IMR-90 (cell line): Measurements from ENCODE around the gene NDUFAF7. TPM values are rescaled to one million over a fixed set of nuclear protein-coding genes. Genes with fewer than 3 reads are reported as not detected.

Source experiments
- ATAC-seq: fragments of 200-7000 bp; cut with Tn5 transposase; 2 replicates; pipeline ENCODE4 v1.9.1; 2020; ENCODE audit warnings: low read depth, mild to moderate bottlenecking, moderate library complexity
- BruUV-seq: library from RNA; stranded (reverse); fragments of 400-500 nt; replicated peaks from 2 replicates; lab custom pipeline; 2021; lab: Mats Ljungman, UMichigan
- CTCF ChIA-PET: fragments of 300-600 bp; formaldehyde crosslinking; extraction: SDS; loops from one replicate; lab custom pipeline; 2021; ENCODE audit warnings: antibody characterized with exemption; lab: Yijun Ruan, JAX
- POLR2A ChIA-PET: fragments of 300-600 bp; sonication (Branson Sonifier 250); formaldehyde crosslinking; loops from one replicate; lab custom pipeline; 2022; ENCODE audit warnings: antibody characterized with exemption; ENCODE audit not compliant: unreplicated experiment; lab: Charles Lee
- DNase-seq: peaks from one replicate; pipeline ENCODE4 v3.0.0; 2013
- H2AFZ ChIP-seq: replicated peaks from 2 replicates; pipeline ENCODE3; 2013; ENCODE audit warnings: low read length, mild to moderate bottlenecking; ENCODE audit not compliant: poor library complexity
- H2AK5ac ChIP-seq: 2 replicates; pipeline ENCODE4 v1.6.1; 2013; ENCODE audit warnings: low read depth, low read length, inconsistent platforms
- H2AK9ac ChIP-seq: replicated peaks from 2 replicates; pipeline ENCODE3; 2013; ENCODE audit warnings: mild to moderate bottlenecking, low read depth, low read length, moderate library complexity; ENCODE audit not compliant: poor library complexity
- H2BK120ac ChIP-seq: 2 replicates; pipeline ENCODE4 v1.6.1; 2013; ENCODE audit warnings: low read depth, low read length, inconsistent platforms
- H2BK15ac ChIP-seq: 3 replicates; pipeline ENCODE4 v1.6.1; 2013; ENCODE audit warnings: low read depth, low read length, inconsistent platforms
- H2BK20ac ChIP-seq: 2 replicates; pipeline ENCODE4 v1.6.1; 2013; ENCODE audit warnings: low read depth, mild to moderate bottlenecking, inconsistent platforms, low read length, moderate library complexity
- H2BK5ac ChIP-seq: 2 replicates; pipeline ENCODE4 v1.6.1; 2013; ENCODE audit warnings: mild to moderate bottlenecking, low read depth, low read length, inconsistent platforms; ENCODE audit not compliant: poor library complexity, severe bottlenecking
- H3K14ac ChIP-seq: replicated peaks from 2 replicates; pipeline ENCODE4 v1.6.1; 2013; ENCODE audit warnings: low read depth, low read length, inconsistent platforms
- H3K18ac ChIP-seq: 2 replicates; pipeline ENCODE4 v1.6.1; 2013; ENCODE audit warnings: low read depth, low read length, control low read depth
- H3K23ac ChIP-seq: 2 replicates; pipeline ENCODE4 v1.6.1; 2013; ENCODE audit warnings: low read depth, low read length, inconsistent platforms
- H3K27ac ChIP-seq: 2 replicates; pipeline ENCODE4 v1.5.1; 2013; ENCODE audit warnings: mild to moderate bottlenecking, control low read depth, low read length; ENCODE audit not compliant: insufficient read depth
- H3K27me3 ChIP-seq: 2 replicates; pipeline ENCODE4 v1.6.1; 2013; ENCODE audit warnings: low read length; ENCODE audit not compliant: control insufficient read depth, insufficient read depth
- H3K36me3 ChIP-seq: 2 replicates; pipeline ENCODE4 v1.6.1; 2013; ENCODE audit warnings: low read length, mixed read lengths; ENCODE audit not compliant: control insufficient read depth, insufficient read depth
- H3K4ac ChIP-seq: 2 replicates; pipeline ENCODE4 v1.6.1; 2013; ENCODE audit warnings: low read depth, low read length, inconsistent platforms
- H3K4me1 ChIP-seq: 2 replicates; pipeline ENCODE4 v1.6.1; 2013; ENCODE audit warnings: low read length, mixed read lengths; ENCODE audit not compliant: control insufficient read depth, insufficient read depth
- H3K4me2 ChIP-seq: 2 replicates; pipeline ENCODE4 v1.6.1; 2013; ENCODE audit warnings: low read depth, mild to moderate bottlenecking, control low read depth, low read length, moderate library complexity
- H3K4me3 ChIP-seq: 2 replicates; pipeline ENCODE4 v1.5.1; 2013; ENCODE audit warnings: low read depth, mild to moderate bottlenecking, control low read depth, low read length, moderate library complexity; ENCODE audit not compliant: insufficient read depth
- H3K56ac ChIP-seq: 2 replicates; pipeline ENCODE4 v1.6.1; 2013; ENCODE audit warnings: low read length, inconsistent platforms; ENCODE audit not compliant: insufficient read depth; ENCODE audit errors: extremely low read depth
- H3K79me1 ChIP-seq, 2 experiments: 2 replicates each; pipeline ENCODE4 v1.6.1; 2013; ENCODE audit warnings: low read length in 2 of 2, inconsistent platforms in 1 of 2, low read depth in 1 of 2
- H3K9ac ChIP-seq: 2 replicates; pipeline ENCODE4 v1.6.1; 2013; ENCODE audit warnings: low read depth, low read length, control low read depth
- H3K9me1 ChIP-seq: 2 replicates; pipeline ENCODE4 v1.6.1; 2013; ENCODE audit warnings: low read length, inconsistent platforms; ENCODE audit not compliant: insufficient read depth
- H3K9me3 ChIP-seq: 2 replicates; pipeline ENCODE4 v1.6.1; 2013; ENCODE audit warnings: low read length; ENCODE audit not compliant: control insufficient read depth, insufficient read depth
- H4K20me1 ChIP-seq: 2 replicates; pipeline ENCODE4 v1.6.1; 2013; ENCODE audit warnings: low read length, inconsistent platforms; ENCODE audit not compliant: insufficient read depth
- H4K5ac ChIP-seq: 2 replicates; pipeline ENCODE4 v1.6.1; 2013; ENCODE audit warnings: mild to moderate bottlenecking, low read depth, low read length, control low read depth
- H4K8ac ChIP-seq, 2 experiments: 2 replicates each; pipeline ENCODE4 v1.6.1; 2013; ENCODE audit warnings: low read depth in 2 of 2, low read length in 2 of 2, control low read depth in 1 of 2, inconsistent platforms in 1 of 2
- H4K91ac ChIP-seq: 2 replicates; pipeline ENCODE4 v1.6.1; 2013; ENCODE audit warnings: low read depth, low read length, inconsistent platforms; ENCODE audit not compliant: insufficient read depth
- BHLHE40 ChIP-seq: fragments of 150-350 bp; IDR thresholded peaks from 2 replicates; pipeline ENCODE4 v1.6.1; 2016; ENCODE audit warnings: mild to moderate bottlenecking, low read depth, low read length
- CEBPB ChIP-seq: IDR thresholded peaks from 2 replicates; pipeline ENCODE4 v1.6.1; 2012; ENCODE audit warnings: low read depth, low read length, improper control_type of control experiment
- CHD1 ChIP-seq: IDR thresholded peaks from 2 replicates; pipeline ENCODE4 v1.6.1; 2012; ENCODE audit warnings: low read depth, low read length, improper control_type of control experiment
- ELK1 ChIP-seq: fragments of 150-350 bp; IDR thresholded peaks from 2 replicates; pipeline ENCODE4 v1.6.1; 2016; ENCODE audit warnings: low read depth, mild to moderate bottlenecking, low read length, moderate library complexity, borderline replicate concordance
- FOS ChIP-seq: fragments of 150-350 bp; IDR thresholded peaks from 2 replicates; pipeline ENCODE4 v1.6.1; 2016; ENCODE audit warnings: low read depth, low read length
- MAFK ChIP-seq: IDR thresholded peaks from 2 replicates; pipeline ENCODE4 v1.6.1; 2012; ENCODE audit warnings: low read depth, low read length, improper control_type of control experiment
- MAZ ChIP-seq: IDR thresholded peaks from 2 replicates; pipeline ENCODE4 v1.6.1; 2012; ENCODE audit warnings: low read depth, mild to moderate bottlenecking, low read length, improper control_type of control experiment, moderate library complexity, borderline replicate concordance
- MXI1 ChIP-seq: IDR thresholded peaks from 2 replicates; pipeline ENCODE4 v1.6.1; 2012; ENCODE audit warnings: low read depth, mild to moderate bottlenecking, low read length, moderate library complexity, borderline replicate concordance
- NFE2L2 ChIP-seq: fragments of 150-350 bp; IDR thresholded peaks from 2 replicates; pipeline ENCODE4 v1.6.1; 2016; ENCODE audit warnings: low read depth, mild to moderate bottlenecking, low read length
- POLR2A ChIP-seq: IDR thresholded peaks from 2 replicates; pipeline ENCODE4 v1.6.1; 2012; ENCODE audit warnings: mild to moderate bottlenecking, low read depth, low read length
- RAD21 ChIP-seq: IDR thresholded peaks from 2 replicates; pipeline ENCODE4 v1.6.1; 2012; ENCODE audit warnings: low read length, improper control_type of control experiment
- RCOR1 ChIP-seq: IDR thresholded peaks from 2 replicates; pipeline ENCODE4 v1.6.1; 2012; ENCODE audit warnings: mild to moderate bottlenecking, low read length, improper control_type of control experiment; ENCODE audit not compliant: insufficient replicate concordance
- RFX5 ChIP-seq: IDR thresholded peaks from 2 replicates; pipeline ENCODE4 v1.8.0; 2012; ENCODE audit warnings: low read depth, mild to moderate bottlenecking, low read length, moderate library complexity
- SMC3 ChIP-seq: fragments of 150-350 bp; IDR thresholded peaks from 2 replicates; pipeline ENCODE4 v1.6.1; 2016; ENCODE audit warnings: low read depth, mild to moderate bottlenecking, antibody characterized with exemption, low read length, moderate library complexity
- WGBS, 2 experiments: methylation state at CpG; one replicate each; pipeline versions ENCODE4 v1.1.5 to v1.1.7; 2013; ENCODE audit warnings: missing lambda C conversion rate in 2 of 2; ENCODE audit not compliant: insufficient read length in 1 of 2; ENCODE audit errors: extremely low coverage in 2 of 2; 5-methylcytosine and 5-hydroxymethylcytosine counted together
- dilution Hi-C: fragments of 300-500 bp; cut with HindIII; formaldehyde crosslinking; loops from one replicate; pipeline ENCODE4 v1.14.3; 2018; ENCODE audit warnings: low sequenced_read_pairs; ENCODE audit not compliant: unreplicated experiment
- in situ Hi-C: fragments of 300-500 bp; cut with MboI; formaldehyde crosslinking; loops from 3 replicates; pipeline ENCODE4 v1.14.3; 2019; ENCODE audit warnings: low sequenced_read_pairs, inconsistent platforms, mixed read lengths
- intact Hi-C: fragments of 100-400 bp; cut with micrococcal nuclease; formaldehyde crosslinking; loops from 2 replicates; pipeline ENCODE4 v1.10.0; 2022
- polyA plus RNA-seq, 3 experiments: library from polyadenylated mRNA; depleted of rRNA; stranded (reverse); fragments of >200 nt; gene quantifications; 2 replicates each; pipeline ENCODE4 v1.2.3, GENCODE V29; 2012; ENCODE audit warnings: low replicate concordance in 1 of 3
- total RNA-seq: library from RNA; depleted of rRNA; stranded (reverse); fragments of >200 nt; gene quantifications from 2 replicates; pipeline ENCODE4 v1.2.3, GENCODE V29; 2012
- TF ChIP-seq, protein P1 (sequence below): fragments of 150-350 bp; IDR thresholded peaks from 2 replicates; pipeline ENCODE4 v1.6.1; 2017; ENCODE audit warnings: mild to moderate bottlenecking, antibody characterized with exemption, low read length, low read depth
- TF ChIP-seq, protein P2 (sequence below): conservative IDR thresholded peaks from 2 replicates; pipeline ENCODE4 v1.5.1; 2012; ENCODE audit warnings: mild to moderate bottlenecking, low read depth, low read length, improper control_type of control experiment

Gene NDUFAF7
- total and polyA plus RNA-seq, 2 of the 4 experiments (the other 2 are of a cell fraction): 9.9 to 17.4 TPM

- Histone ChIP-seq H3K9me3 (no peaks in the 10 kb centered on the region), H3K27me3 (no peaks in the 10 kb centered on the region), H3K36me3 (peaks cover 28% of the 10 kb centered on the region), H4K20me1 (no peaks in the 10 kb centered on the region; the same call in 1 of the 2 replicates), H3K79me1 (peaks cover 19 to 34% of the 10 kb centered on the region in 2 experiments), H3K56ac (no peak overlapping the region), H2BK5ac (no peak overlapping the region), H3K4me1 (no peaks in the 10 kb centered on the region), H3K4ac (no peak overlapping the region), H2AK9ac (no peak overlapping the region), H3K27ac (no peak overlapping the region), H3K18ac (no peak overlapping the region), H4K8ac (no peak overlapping the region), H3K9me1 (no peaks in the 10 kb centered on the region), H3K14ac (no peak overlapping the region), H2AK5ac (no peak overlapping the region), H2BK15ac (no peak overlapping the region), H2BK120ac (no peak overlapping the region), H3K9ac (no peak overlapping the region), H2BK20ac (no peak overlapping the region), H2AFZ (no peak overlapping the region), H3K23ac (no peak overlapping the region), H4K91ac (no peak overlapping the region), H3K4me2 (no peak overlapping the region), H4K5ac (no peak overlapping the region), H3K4me3 (no peak overlapping the region)
- DNase-seq (no peak), ATAC-seq (no peak)
- TF ChIP-seq RAD21 (no peak), RFX5 (no peak), CEBPB (no peak), ELK1 (no peak), FOS (no peak), MAFK (no peak), BHLHE40 (no peak), RCOR1 (no peak), SMC3 (no peak), MXI1 (no peak), MAZ (no peak), POLR2A (no peak), NFE2L2 (no peak), CHD1 (no peak)
- TF ChIP-seq, protein P1, sequence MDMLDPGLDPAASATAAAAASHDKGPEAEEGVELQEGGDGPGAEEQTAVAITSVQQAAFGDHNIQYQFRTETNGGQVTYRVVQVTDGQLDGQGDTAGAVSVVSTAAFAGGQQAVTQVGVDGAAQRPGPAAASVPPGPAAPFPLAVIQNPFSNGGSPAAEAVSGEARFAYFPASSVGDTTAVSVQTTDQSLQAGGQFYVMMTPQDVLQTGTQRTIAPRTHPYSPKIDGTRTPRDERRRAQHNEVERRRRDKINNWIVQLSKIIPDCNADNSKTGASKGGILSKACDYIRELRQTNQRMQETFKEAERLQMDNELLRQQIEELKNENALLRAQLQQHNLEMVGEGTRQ: no peak
- TF ChIP-seq, protein P2, sequence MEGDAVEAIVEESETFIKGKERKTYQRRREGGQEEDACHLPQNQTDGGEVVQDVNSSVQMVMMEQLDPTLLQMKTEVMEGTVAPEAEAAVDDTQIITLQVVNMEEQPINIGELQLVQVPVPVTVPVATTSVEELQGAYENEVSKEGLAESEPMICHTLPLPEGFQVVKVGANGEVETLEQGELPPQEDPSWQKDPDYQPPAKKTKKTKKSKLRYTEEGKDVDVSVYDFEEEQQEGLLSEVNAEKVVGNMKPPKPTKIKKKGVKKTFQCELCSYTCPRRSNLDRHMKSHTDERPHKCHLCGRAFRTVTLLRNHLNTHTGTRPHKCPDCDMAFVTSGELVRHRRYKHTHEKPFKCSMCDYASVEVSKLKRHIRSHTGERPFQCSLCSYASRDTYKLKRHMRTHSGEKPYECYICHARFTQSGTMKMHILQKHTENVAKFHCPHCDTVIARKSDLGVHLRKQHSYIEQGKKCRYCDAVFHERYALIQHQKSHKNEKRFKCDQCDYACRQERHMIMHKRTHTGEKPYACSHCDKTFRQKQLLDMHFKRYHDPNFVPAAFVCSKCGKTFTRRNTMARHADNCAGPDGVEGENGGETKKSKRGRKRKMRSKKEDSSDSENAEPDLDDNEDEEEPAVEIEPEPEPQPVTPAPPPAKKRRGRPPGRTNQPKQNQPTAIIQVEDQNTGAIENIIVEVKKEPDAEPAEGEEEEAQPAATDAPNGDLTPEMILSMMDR: no peak
- in situ Hi-C loops: no loop called here
- CTCF ChIA-PET: no interaction called here
- POLR2A ChIA-PET: no interaction called here
- dilution Hi-C loops: no loop called here
- BruUV-seq: no TSS peak
- intact Hi-C loops: no loop called here
- no CpG with 5 or more reads among the region's 4 CpGs for WGBS, 2 experiments
These were observed 8.3 kb upstream of the NDUFAF7 start for GRCh38 chr2:37223131-37223530.
